HG02571 (cell line): ENCODE results near the gene NFKBIE.

Experiments used
- ATAC-seq: cut with Tn5 transposase; IDR thresholded peaks from one replicate; pipeline ENCODE4 v1.9.1; 2021; ENCODE audit warnings: mild to moderate bottlenecking, moderate library complexity; ENCODE audit not compliant: unreplicated experiment

Gene NFKBIE

GRCh38 chr6:44217332-44218143 lies 47.8 kb downstream of the NFKBIE start:
- no peak for ATAC-seq

- ATAC-seq = no peak
Measured at GRCh38 chr6:44216677-44217331, 48.5 kb downstream of the NFKBIE start, which contains the start of gene MYMX. Gene MYMX, plus strand, starts transcription at chr6:44216926. Its CDS starts 546 bp downstream, at chr6:44217472.

- no peak for ATAC-seq
Measured at GRCh38 chr6:44214307-44214706, 51.0 kb downstream of the NFKBIE start.

- ATAC-seq = no peak
Measured at GRCh38 chr6:44211284-44211683, 54.1 kb downstream of the NFKBIE start.
